Fibroblast of villous mesenchyme (primary cell): ENCODE data around the gene CACTIN. TPM values are rescaled to one million over a fixed set of nuclear protein-coding genes. Genes with fewer than 3 reads are reported as not detected.

Experiments
- DNase-seq: peaks from one replicate; pipeline ENCODE4 v3.0.0-alpha.2; 2010; ENCODE audit warnings: low read depth
- H3K4me3 ChIP-seq: 2 replicates; pipeline ENCODE4 v1.5.1; 2011; ENCODE audit warnings: low read depth, mild to moderate bottlenecking, low read length
- CTCF ChIP-seq: IDR thresholded peaks from 2 replicates; pipeline ENCODE4 v1.5.1; 2012; ENCODE audit warnings: low read depth, mild to moderate bottlenecking, low read length; ENCODE audit not compliant: insufficient read depth
- total RNA-seq: library from RNA; depleted of rRNA; stranded (reverse); fragments of >200 nt; gene quantifications from 2 replicates; pipeline ENCODE4 v1.2.3, GENCODE V29; 2012

CACTIN gene
- total RNA-seq, result 17.7 and 24.8 TPM in 2 replicates

GRCh38 chr19:3626473-3627350 lies at the start of gene CACTIN:
CACTIN (minus strand) TSS chr19:3626790; CDS start chr19:3626762, 28 bp downstream.
- peak within 1 kb of the TSS; percentile 84 for H3K4me3 ChIP-seq
- TF ChIP-seq CTCF, result no peak
- peak; percentile 98 for DNase-seq

- no peak for TF ChIP-seq CTCF
- no peak for DNase-seq
- no peak overlapping the region for H3K4me3 ChIP-seq
Observed at GRCh38 chr19:3674784-3675543, 48.4 kb upstream of the CACTIN start.

DNA sequence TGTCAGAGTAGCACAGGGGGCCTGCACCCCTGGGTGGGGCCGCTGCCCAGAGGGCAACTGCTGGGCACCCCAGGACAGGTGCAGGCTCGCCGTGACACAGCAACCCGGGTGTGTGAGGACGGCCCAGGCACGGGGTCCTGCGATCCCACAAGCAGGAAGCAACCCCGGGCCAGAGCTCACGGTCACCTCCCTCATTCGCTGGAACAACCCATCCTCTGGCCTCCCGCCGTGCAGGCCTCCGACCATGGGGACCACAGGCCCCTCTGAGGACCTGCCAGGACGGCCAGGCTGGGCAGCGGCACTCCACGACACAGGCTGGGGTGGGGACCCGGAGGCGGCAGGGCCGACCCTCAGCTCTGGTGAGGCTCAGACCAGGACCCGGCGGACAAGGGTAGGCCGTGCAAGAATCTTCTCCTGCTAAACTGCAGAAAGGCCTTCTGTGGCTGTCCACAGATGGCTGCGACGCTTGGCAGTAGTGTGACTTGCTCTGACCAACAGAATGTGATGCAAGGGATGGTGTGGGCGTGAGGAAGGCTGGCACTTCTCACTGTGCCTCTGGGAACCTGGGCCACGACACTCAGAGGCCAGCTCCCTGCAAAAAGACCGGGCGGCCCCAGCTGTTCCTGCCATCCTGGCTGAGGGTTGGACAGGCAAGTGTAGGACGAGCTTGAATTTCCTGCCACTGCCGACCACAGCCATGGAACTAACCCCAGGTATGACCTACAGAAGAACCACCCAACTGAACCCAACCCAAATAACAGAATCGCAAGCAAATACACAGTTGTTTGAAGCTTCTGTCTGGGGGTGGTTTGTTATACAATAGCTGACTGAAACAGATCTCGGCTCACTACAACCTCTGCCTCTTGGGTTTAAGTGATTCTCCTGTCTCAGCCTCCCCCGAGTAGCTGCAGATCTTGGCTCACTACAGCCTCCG lies 47.2 kb upstream of the CACTIN start:
- no peak for DNase-seq
- no peak for TF ChIP-seq CTCF
- no peak overlapping the region for H3K4me3 ChIP-seq

DNA sequence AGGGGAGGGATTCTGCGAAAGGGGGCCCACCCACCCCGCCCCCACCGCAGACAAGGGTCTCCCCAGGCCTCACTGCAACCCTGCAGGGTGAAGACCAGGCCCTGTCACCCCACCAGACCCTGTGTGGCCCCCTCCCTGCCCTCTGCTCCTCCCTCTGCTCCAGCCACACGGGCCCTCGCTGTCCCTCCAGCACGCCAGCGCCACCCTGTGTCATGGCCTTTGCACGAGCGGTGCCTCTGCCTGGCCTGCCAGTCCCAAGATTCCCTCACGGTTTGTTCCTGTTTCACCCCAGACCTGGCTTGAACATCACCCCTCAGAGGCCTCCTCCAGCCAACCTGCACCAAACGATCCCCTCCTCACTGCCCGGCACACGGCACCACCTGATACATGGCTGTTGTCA lies 46.4 kb upstream of the CACTIN start:
- TF ChIP-seq CTCF, result no peak
- no peak for DNase-seq
- H3K4me3 ChIP-seq, result no peak overlapping the region

- no peak overlapping the region for H3K4me3 ChIP-seq
- no peak for DNase-seq
- TF ChIP-seq CTCF, result no peak
Observed at GRCh38 chr19:3672575-3672948, 46.0 kb upstream of the CACTIN start.
